Caki2 (cell line): ENCODE results near the gene SF3A1. TPM values are rescaled to one million over a fixed set of nuclear protein-coding genes. Genes with fewer than 3 reads are reported as not detected.

ENCODE experiments used
- DNase-seq: peaks from one replicate; pipeline ENCODE4 v3.0.0-alpha.2; 2015; ENCODE audit warnings: low read depth
- in situ Hi-C: cut with HindIII; loops from 2 replicates; pipeline ENCODE4 v1.10.0; 2016; ENCODE audit warnings: low sequenced_read_pairs, low pct_unique_long_range_greater_than_20kb, mixed read lengths
- total RNA-seq: library from RNA; depleted of rRNA; stranded (reverse); fragments of >200 nt; shearing (Covaris generic); gene quantifications from 2 replicates; pipeline ENCODE4 v1.2.3, GENCODE V29; 2014; ENCODE audit warnings: low replicate concordance

SF3A1 gene
- total RNA-seq, 1 experiment from 2014 or later, result 15.5 TPM

DNA sequence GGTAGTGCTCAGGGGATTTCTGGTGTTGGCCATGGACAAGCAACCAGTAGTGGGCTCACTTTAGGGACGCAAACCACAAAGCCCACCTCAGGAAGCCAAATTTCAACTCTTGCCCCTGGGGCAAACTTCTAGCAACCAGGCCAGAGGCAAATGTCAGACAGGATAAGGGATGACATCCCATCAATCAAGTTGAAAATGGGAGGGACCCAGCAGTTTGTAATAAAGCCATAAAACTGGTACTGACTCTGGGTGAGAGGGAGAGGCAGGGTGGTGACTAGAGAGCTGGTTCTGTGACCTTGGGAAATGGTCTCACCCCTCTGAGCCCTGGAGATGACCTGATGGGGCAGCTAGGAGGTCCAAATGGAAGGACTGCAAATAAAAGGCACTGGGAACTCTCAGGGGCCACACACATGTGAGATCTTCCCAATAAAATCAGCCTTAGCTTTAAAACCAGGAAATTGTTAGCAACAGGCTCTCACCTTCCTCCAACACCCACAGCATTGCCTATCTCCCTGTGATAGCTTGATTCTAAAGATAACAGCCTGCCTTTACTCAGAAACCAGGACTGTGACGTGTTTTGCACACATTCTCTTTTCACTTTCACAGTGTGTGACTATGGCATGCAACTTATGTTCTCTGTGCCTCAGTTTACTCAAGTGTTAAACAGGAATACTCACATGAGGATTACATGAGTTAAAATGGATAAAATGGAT lies 23.5 kb downstream of the SF3A1 start:
- no peak for DNase-seq
- in situ Hi-C loops, result no loop called here

DNA sequence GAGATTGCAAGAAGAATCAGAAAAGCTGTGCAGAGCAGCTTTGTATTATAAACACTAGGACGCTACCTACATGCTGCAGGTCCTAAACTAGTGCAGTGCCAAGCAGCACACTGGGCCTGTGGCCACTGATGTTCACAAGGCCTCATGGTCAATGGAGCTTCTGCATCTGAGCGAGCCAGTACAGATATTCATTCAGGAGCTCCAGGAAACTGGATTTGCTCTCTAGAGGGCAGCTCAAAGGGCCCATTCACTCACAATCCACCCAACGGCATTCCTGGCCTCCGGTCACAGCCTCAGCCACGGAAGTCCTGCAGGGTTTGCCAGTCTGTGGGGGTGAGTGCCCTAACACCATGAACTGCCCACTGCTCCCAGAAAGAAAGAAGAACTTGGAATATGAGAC lies 24.1 kb downstream of the SF3A1 start:
- in situ Hi-C loops, result no loop called here
- DNase-seq, result no peak

DNA sequence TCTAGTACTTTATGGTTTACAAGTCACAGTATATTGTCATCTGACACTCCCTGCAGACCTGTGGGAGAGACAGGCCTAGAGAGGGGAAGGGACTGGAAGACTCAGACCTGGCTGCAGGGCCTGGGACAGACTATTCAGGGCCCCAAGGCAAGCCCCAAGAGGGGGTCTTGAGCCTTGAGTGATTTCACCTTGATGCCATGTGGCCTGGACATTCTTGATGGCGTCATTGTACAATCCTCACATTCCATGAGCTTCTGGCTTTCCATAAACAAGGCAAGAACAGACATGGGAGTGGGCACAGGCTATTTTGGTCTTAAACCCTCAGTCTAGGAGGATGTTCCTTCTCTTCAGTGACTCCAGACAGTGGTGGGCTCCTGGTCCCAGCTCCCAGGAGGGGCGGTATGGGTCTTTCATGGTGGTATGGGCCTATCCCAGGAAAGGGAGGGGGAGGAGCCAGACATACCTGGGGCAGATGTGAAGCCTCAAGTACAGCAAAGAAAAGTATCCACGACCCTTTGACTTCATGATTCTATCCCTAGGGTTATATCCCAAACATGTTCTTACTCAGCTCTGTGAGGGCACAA lies 28.1 kb downstream of the SF3A1 start:
- no peak for DNase-seq
- in situ Hi-C loops, result no loop called here

DNA sequence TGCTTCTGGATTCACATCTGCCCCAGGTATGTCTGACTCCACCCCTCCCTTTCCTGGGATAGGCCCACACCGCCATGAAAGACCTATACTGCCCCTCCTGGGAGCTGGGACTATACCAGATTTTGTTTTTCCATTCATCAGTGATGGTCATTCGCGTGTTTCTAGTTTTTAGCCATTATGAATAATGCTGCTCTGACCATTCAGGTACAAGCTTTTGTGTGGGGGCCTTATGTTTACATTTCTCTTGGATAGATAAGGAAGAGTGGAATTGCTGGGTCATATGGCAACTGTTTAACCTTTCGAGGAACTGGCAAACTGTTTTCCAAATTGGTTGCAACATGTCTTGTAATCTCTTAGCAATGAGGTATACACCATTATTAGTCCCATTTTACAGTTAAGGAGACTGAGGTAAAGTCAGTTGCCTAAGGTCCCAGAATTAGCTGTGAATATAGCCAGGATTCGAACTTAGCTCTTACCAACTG lies 28.8 kb downstream of the SF3A1 start:
- no peak for DNase-seq
- in situ Hi-C loops, result no loop called here

DNA sequence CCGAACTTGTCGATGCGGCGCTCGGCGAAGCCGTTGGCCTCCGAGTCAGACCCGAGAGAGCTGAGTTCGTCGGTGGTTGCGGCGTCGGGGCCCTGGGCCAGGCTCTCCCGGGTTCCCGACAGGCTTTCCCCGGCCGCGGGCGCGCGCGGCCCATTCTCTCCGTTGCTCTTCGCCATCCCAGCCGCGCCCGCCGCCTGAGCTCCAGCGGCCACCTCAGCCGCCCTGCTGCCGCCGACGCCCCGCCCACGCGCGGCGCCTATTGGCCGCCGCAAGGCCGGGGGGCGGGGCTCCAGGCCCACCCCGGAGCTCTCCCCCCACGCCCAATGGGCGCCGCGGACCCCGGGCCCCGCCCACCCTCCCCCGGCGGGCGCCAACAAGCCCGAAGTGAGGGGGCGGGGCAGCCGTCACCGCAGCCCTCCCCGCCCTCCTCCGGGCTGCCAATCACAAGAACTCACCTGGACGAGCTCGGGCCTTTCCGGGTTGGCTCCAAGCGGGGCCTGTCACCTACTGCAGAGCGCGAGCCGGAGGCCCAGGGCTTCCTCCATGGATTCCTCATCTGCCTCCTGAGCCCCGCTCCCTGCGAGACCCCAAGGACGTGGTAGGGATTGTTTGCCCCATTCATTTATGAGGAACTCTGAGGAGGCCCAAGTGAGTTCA lies 29.9 kb downstream of the SF3A1 start, which contains the start of gene TBC1D10A:
Gene TBC1D10A, minus strand, starts transcription at position 236 of the 657 bp plus-strand sequence. Its CDS starts 60 bp downstream, at position 176.
- in situ Hi-C loops, result no loop called here
- DNase-seq, result peak; percentile 86

DNA sequence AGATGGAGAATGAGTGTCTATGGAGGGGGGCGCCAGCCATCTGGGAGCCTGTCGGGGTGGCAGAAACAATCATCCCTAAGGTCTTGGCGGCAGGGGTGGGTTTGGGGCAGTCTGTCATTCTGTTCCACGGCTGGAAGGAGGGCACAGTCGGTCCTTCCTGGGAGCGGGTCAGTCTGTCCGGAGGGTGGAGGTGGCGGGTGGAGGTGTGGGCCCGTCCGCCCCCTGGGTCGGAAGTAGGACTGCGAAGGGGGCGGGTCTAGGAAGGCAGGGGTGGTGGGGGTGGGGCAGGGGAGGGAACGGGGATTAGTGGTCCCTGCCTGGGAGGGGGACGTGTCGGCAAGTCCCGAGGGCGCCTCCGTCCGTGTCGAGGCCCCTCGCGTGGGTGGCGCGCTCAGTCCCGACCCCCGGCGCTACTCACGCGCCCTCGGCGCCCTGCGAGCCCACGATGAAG lies 30.4 kb downstream of the SF3A1 start:
- no peak for DNase-seq
- in situ Hi-C loops, result no loop called here

GRCh38 chr22:30325724-30326254 lies 30.9 kb downstream of the SF3A1 start:
- DNase-seq, result peak; percentile 19
- in situ Hi-C loops, result no loop called here

DNA sequence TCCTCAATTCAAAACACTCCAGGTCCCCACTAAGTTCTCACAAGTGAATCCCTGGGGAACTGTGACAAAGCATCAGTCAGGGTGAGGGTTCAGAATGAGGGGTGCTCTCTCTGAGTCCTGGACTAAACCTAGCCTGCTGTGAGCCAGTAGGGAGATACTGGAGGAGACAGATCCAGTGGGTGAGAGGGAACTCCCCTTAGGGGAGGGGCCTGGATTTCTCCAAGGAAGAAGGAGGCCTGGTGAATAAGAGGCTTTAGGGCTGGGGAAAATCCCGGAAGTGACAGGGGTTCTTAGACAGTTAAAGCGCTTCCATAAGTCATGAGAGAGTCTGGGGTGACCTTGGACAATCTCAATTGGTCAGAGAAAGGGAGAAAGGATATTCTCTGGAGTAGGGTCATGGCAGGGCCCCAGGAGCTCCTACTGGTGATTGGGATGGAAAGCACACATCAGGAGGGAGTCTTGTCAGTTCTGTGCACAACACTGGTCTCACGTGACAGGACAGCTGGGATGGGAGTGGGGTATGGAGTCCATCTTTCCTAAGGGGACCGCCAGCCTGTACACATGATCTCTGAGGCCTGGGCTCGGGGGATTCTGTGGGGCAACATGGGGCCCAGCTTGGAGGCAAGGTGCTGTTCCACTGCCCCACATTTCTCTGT lies 31.5 kb downstream of the SF3A1 start:
- peak; percentile 80 for DNase-seq
- in situ Hi-C loops, result no loop called here

GRCh38 chr22:30324014-30324730 lies 32.5 kb downstream of the SF3A1 start:
- in situ Hi-C loops, result no loop called here
- DNase-seq, result no peak

- DNase-seq, result no peak
- in situ Hi-C loops, result no loop called here
Observed at GRCh38 chr22:30323246-30323645, 33.4 kb downstream of the SF3A1 start.

DNA sequence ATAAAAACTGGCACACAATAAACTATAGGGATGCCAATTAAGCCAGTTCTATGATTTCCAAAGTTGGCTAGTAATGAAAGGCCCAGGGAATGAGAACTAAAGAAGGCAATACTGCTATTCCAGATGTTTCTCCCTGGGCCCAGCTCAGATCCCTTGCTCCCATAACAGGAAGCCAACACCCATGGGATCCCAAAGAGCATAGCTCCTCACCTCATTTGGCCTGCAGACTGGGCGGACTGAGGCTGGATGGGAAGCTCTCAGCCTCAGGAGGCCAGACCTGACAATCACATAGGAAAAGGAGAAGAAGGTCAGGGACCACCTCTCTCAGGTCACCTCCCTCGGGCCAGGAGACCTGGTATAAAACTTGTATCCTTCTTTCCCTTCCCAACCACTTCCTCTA lies 35.2 kb downstream of the SF3A1 start:
- no peak for DNase-seq
- in situ Hi-C loops, result no loop called here

DNA sequence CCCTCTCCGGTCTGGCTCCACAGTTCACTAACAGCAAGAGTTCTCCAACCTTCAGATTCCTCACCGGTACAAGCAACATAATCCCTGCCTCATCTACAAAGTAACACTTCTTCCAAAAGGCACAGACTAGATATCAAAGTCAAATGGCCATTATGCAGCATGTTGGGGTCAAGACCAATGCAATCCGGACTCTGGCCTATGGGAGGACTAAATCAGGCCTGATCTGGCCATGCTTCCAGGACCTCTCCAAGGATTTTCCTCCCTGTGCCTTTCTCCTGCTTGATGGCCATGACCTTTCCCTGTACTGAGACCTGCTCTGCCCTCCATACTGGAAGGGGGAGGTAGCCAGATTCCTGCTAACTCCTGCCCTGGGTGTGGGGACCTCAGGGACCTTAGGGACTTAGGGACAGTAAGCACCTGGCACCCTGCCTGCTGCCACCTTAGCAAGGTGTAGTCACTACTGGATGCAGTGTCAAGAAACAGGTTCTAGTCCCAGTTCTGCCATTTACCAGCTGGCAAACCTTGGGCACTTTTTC lies 36.6 kb downstream of the SF3A1 start:
- in situ Hi-C loops, result no loop called here
- no peak for DNase-seq

- no peak for DNase-seq
- in situ Hi-C loops, result no loop called here
Observed at GRCh38 chr22:30318799-30319419, 37.8 kb downstream of the SF3A1 start.

DNA sequence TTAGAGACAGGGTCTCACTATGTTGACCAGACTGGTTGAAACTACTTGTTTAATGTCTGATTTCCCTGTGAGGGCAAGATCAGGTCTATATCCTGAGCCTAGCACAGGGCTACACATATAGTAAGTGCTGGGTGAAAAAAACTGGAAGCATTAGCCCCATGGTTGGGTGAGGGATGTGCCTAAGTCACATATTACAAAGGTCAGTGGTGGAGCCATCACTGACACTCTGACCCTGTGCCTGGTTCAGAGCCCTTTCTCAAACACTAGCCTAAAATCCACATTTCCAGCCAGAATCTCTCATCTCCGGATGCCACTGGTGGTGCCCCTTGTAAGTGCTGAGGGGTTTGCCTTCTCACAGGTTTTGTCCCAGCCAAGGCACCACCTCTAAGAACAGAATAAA lies 38.9 kb downstream of the SF3A1 start:
- in situ Hi-C loops, result no loop called here
- no peak for DNase-seq

DNA sequence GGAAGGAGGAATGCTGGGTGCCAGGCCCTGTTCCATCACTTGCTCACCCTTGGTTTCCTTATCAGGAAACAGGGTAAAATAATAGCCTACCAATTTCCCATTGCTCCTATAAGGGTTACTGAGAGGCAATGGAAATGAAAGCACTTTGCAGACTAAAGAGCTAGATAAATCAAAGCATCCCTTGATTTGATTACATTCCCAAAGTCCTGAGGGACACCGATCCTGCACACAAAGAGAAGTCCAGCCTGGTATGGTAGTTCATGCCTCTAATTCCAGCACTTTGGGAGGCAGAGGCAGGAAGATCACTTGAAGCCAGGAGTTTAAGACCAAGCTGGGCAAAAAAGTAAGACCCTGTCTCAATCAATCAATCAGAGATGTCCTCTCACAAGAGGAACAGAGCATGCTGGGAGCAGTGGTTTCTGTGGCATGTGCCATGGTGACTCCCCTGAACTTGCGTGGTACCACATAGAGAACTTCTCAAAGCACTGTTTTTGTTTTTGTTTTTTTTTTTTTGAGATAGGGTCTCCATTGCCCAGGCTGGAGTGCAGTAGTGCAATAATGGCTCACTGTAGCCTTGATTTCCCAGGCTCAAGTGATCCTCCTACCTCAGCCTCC lies 40.6 kb downstream of the SF3A1 start:
- in situ Hi-C loops, result no loop called here

GRCh38 chr22:30314915-30315314 lies 41.8 kb downstream of the SF3A1 start:
- DNase-seq, result peak; percentile 72
- in situ Hi-C loops, result no loop called here

More for the DNA sequence above, 40.6 kb downstream of the SF3A1 start:
- DNase-seq, result no peak
